Vagina (tissue), 2 donors: ENCODE measurements around the gene PAM16. TPM values are rescaled to one million over a fixed set of nuclear protein-coding genes. Genes with fewer than 3 reads are reported as not detected.

ENCODE experiments used
- DNase-seq, 2 donors: peaks; one replicate each; pipeline ENCODE4 v3.0.0-alpha.2; 2017; ENCODE audit errors: extremely low spot score in 2 of 2
- H3K27ac ChIP-seq: fragments of 200-600 bp; sonication (generic); one replicate; pipeline ENCODE4 v1.5.1; 2019
- H3K27me3 ChIP-seq: fragments of 200-600 bp; sonication (generic); one replicate; pipeline ENCODE4 v1.5.1; 2019
- H3K36me3 ChIP-seq, 2 donors: fragments of 200-600 bp; sonication (generic); one replicate each; pipeline ENCODE4 v1.5.1; 2017 to 2019
- H3K4me1 ChIP-seq: fragments of 200-600 bp; sonication (generic); one replicate; pipeline ENCODE4 v1.5.1; 2019
- H3K4me3 ChIP-seq, 2 donors: fragments of 200-600 bp; sonication (generic); 1 replicate in 1 of 2; 2 replicates in 1 of 2; pipeline ENCODE4 v1.5.1; 2016 to 2019
- H3K9me3 ChIP-seq: fragments of 200-600 bp; sonication (generic); one replicate; pipeline ENCODE4 v1.5.1; 2019
- POLR2A ChIP-seq, 2 donors: fragments of 450-650 bp; IDR thresholded peaks; one replicate each; pipeline ENCODE4 v1.6.1; 2017; ENCODE audit warnings: antibody characterized with exemption in 2 of 2, mild to moderate bottlenecking in 2 of 2, moderate library complexity in 2 of 2
- POLR2AphosphoS5 ChIP-seq, 2 donors: sonication (generic); formaldehyde crosslinking; IDR thresholded peaks; one replicate each; pipeline ENCODE4 v1.9.0; 2017; ENCODE audit warnings: antibody characterized with exemption in 2 of 2, mild to moderate bottlenecking in 2 of 2, low read depth in 1 of 2; ENCODE audit not compliant: insufficient read depth in 1 of 2
- intact Hi-C: fragments of 100-400 bp; cut with DNase I; formaldehyde crosslinking; loops from one replicate; pipeline ENCODE4 v1.15.1; 2023
- total RNA-seq: library from RNA; depleted of rRNA; stranded (reverse); fragments of >200 nt; gene quantifications from one replicate; pipeline ENCODE4 v1.2.3, GENCODE V29; 2016
- TF ChIP-seq, protein P1 (sequence below), 3 experiments: fragments of 450-650 bp in 2 of 3; fragments of 200-600 bp in 1 of 3; sonication (generic) in 1 of 3; IDR thresholded peaks; one replicate each; pipeline ENCODE4 v1.5.1; 2017 to 2019; ENCODE audit warnings: antibody characterized with exemption in 3 of 3, mild to moderate bottlenecking in 2 of 3, moderate library complexity in 2 of 3

Gene PAM16
- total RNA-seq, 1 donor from 2014 or later: 76.1 TPM

DNA sequence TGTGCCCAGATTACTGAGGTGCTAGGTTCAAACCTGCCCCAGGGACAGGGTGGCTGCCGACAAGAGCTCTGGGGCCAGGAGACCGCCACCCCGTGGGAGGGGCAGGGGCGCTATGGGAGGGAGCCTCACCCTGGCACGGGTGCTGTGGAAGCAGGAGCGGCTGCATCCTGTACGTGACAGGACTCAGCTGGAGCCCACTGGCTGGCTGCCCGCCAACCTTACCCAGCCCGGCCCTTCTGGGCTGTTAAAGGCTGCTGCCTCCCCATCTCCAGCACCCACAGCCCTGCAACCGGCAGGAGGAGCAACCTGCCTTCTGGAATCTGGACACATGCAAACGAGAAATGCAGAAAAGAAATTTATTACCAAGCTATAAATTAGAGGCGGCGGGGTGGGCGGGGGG is 11.2 kb downstream of the PAM16 start:
- Histone ChIP-seq H3K4me1 (peaks cover 29% of the 10 kb centered on the region), H3K4me3 (no peak overlapping the region), H3K27ac (peak overlapping the region; percentile 36), H3K36me3 (peaks cover 0 to 21% of the 10 kb centered on the region in 2 donors), H3K9me3 (no peaks in the 10 kb centered on the region), H3K27me3 (no peaks in the 10 kb centered on the region)
- TF ChIP-seq POLR2A (IDR thresholded peaks at IDR 0.05) (no peak), POLR2AphosphoS5 (IDR thresholded peaks at IDR 0.05; ENCODE audit: insufficient read depth in 1 of 2, low read depth in 1 of 2) (peak in 1 of 2 donors; percentile 27)
- no peak for DNase-seq
- intact Hi-C loops: loop anchor here (10.0 kb wide), 1 partner anchor 135 kb away; no protein-coding TSS in a partner anchor

DNA sequence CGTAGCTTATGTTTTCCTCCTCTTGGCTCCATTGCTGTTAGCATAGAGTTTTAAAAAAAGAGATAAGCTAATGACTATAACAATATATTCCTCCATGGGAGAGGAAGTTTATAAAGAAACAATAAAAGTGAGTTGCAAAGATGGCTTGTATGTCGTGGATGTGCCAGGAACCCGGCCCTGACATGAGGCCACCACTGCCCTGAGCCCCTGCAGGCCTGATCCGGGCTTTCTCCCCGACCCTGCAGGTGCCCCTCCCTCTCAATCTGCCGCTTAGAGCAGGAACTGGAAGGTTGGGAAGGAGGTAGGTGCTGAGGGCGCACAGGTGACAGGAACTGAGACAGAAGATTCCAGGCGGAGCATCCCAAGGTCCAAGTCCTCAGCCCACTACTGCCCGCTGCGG is 11.7 kb downstream of the PAM16 start:
- intact Hi-C loops: loop anchor here (10.0 kb wide), 1 partner anchor 135 kb away; no protein-coding TSS in a partner anchor
- TF ChIP-seq, protein P1, sequence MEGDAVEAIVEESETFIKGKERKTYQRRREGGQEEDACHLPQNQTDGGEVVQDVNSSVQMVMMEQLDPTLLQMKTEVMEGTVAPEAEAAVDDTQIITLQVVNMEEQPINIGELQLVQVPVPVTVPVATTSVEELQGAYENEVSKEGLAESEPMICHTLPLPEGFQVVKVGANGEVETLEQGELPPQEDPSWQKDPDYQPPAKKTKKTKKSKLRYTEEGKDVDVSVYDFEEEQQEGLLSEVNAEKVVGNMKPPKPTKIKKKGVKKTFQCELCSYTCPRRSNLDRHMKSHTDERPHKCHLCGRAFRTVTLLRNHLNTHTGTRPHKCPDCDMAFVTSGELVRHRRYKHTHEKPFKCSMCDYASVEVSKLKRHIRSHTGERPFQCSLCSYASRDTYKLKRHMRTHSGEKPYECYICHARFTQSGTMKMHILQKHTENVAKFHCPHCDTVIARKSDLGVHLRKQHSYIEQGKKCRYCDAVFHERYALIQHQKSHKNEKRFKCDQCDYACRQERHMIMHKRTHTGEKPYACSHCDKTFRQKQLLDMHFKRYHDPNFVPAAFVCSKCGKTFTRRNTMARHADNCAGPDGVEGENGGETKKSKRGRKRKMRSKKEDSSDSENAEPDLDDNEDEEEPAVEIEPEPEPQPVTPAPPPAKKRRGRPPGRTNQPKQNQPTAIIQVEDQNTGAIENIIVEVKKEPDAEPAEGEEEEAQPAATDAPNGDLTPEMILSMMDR (IDR thresholded peaks at IDR 0.05): no peak
- TF ChIP-seq POLR2A (IDR thresholded peaks at IDR 0.05): no peak
- TF ChIP-seq POLR2AphosphoS5 (IDR thresholded peaks at IDR 0.05; ENCODE audit: insufficient read depth in 1 of 2, low read depth in 1 of 2): no peak
- H3K9me3 ChIP-seq: no peaks in the 10 kb centered on the region

DNA sequence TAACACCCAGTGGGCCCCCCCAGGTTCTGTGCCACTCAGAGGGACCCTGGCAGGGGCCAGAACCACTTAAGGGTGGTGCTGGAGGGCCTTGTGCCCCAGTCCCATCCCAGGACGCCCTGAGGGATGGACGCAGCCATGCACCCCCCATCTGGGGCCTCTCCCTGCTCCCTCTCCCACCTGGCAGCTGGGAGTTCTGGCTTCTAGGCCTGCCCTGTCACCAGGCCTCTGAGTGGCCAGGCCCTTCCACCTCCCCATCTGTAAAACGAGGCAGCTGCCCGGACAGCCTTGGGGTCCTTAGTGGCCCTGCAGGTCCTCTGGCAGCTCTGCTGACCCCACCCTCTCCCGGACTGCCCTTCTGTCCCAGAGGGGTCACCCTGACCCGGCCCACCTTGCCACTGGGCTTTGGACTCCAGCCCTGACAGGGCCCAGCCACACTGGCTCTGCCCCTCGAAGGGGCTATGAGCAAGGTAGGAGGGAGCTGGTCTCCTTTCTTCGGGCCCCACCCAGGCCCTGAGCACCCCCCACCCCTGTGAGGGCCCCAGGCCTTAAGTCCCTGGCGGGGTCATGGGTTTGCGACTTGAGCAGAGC is 12.3 kb downstream of the PAM16 start:
- no peak overlapping the region for H3K4me3 ChIP-seq
- H3K36me3 ChIP-seq: peaks cover 0 to 26% of the 10 kb centered on the region in 2 donors
- DNase-seq: no peak
- intact Hi-C loops: loop anchor here (10.0 kb wide), 1 partner anchor 134 kb away; no protein-coding TSS in a partner anchor
- peaks cover 29% of the 10 kb centered on the region for H3K4me1 ChIP-seq
- H3K27ac ChIP-seq: peak overlapping the region; percentile 21
- no peaks in the 10 kb centered on the region for H3K27me3 ChIP-seq
- no peaks in the 10 kb centered on the region for H3K9me3 ChIP-seq
- TF ChIP-seq POLR2AphosphoS5 (IDR thresholded peaks at IDR 0.05; ENCODE audit: insufficient read depth in 1 of 2, low read depth in 1 of 2): no peak

More for the DNA sequence above, 11.7 kb downstream of the PAM16 start:
- Histone ChIP-seq H3K4me1 (peaks cover 29% of the 10 kb centered on the region), H3K36me3 (peaks cover 0 to 26% of the 10 kb centered on the region in 2 donors), H3K4me3 (no peak overlapping the region), H3K27ac (peak overlapping the region; percentile 36), H3K27me3 (no peaks in the 10 kb centered on the region)
- DNase-seq: no peak

DNA sequence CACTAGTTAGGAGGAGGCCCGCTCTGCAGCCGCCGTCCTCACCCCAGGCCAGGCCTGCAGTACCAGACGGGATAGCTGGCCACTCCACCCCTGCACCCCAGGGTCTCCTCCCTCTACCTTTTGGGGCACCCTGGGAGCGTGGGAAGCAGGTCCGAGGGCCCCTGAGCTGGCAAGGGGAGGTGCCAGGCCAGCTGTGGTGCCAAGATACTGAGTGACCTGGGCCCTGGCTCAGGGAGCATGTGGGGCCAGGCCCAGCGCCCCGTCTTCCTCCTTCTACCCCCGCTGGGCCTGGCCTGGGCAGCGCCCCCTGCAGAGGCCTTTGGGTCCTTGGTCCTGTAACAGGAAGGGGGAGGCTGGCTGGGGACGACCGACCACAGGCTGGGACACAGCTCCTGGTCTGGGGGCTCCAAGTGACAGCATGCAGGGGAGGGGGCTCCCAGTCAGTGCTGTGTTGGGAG is 13.0 kb downstream of the PAM16 start:
- intact Hi-C loops: loop anchor here (10.0 kb wide), 1 partner anchor 133 kb away; no protein-coding TSS in a partner anchor
- peaks cover 29% of the 10 kb centered on the region for H3K4me1 ChIP-seq
- DNase-seq: no peak
- no peaks in the 10 kb centered on the region for H3K9me3 ChIP-seq
- H3K4me3 ChIP-seq: no peak overlapping the region
- peak overlapping the region; percentile 21 for H3K27ac ChIP-seq
- peaks cover 0 to 26% of the 10 kb centered on the region in 2 donors for H3K36me3 ChIP-seq
- H3K27me3 ChIP-seq: no peaks in the 10 kb centered on the region
- TF ChIP-seq, protein P1 (IDR thresholded peaks at IDR 0.05): no peak
- TF ChIP-seq POLR2A (IDR thresholded peaks at IDR 0.05) (no peak), POLR2AphosphoS5 (IDR thresholded peaks at IDR 0.05; ENCODE audit: insufficient read depth in 1 of 2, low read depth in 1 of 2) (no peak)

DNA sequence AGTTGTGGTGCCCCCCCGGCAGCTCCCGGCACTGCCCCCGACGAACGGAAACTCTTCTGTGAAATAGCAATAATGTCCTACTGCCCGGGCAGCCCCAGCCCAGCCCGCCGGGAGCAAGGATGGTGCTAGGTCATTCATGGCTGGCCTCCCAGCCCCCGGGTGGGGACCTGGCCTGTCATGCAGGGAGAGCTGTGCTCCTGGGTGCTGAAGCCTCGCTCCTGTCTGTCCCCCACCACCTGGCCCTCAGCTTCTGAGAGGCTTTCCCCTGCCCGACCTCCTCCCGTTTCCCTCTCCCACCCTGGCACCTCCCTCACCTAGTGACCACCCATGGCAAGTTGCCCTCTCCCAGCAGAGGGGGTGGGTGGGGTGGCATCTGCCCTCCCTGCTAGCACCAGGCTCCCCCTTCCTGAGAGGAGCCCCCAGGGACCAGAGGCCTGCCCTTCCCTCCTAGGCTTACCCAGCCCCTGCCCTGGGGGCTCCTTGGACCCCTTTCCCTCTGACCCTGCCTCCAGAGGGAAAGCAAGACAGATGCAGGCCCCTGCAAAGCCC is 13.5 kb downstream of the PAM16 start:
- intact Hi-C loops: loop anchor here (10.0 kb wide), 1 partner anchor 133 kb away; no protein-coding TSS in a partner anchor
- Histone ChIP-seq H3K27ac (no peak overlapping the region), H3K4me1 (peaks cover 29% of the 10 kb centered on the region), H3K27me3 (no peaks in the 10 kb centered on the region), H3K36me3 (peaks cover 0 to 31% of the 10 kb centered on the region in 2 donors), H3K9me3 (no peaks in the 10 kb centered on the region), H3K4me3 (no peak overlapping the region)
- TF ChIP-seq POLR2AphosphoS5 (IDR thresholded peaks at IDR 0.05; ENCODE audit: insufficient read depth in 1 of 2, low read depth in 1 of 2): no peak
- TF ChIP-seq POLR2A (IDR thresholded peaks at IDR 0.05): no peak
- TF ChIP-seq, protein P1 (IDR thresholded peaks at IDR 0.05): no peak
- DNase-seq: no peak
